HEK293T (cell line): ENCODE measurements around the gene WDR45B.

Source experiments
- BHLHE40 ChIP-seq: fragments of 450-650 bp; IDR thresholded peaks from 2 replicates; pipeline ENCODE4 v1.6.1; 2016; ENCODE audit warnings: mild to moderate bottlenecking, moderate library complexity, borderline replicate concordance
- ELF4 ChIP-seq: fragments of 450-650 bp; IDR thresholded peaks from 2 replicates; pipeline ENCODE4 v1.6.1; 2017; ENCODE audit warnings: antibody characterized with exemption
- FOXA1 ChIP-seq: fragments of 450-650 bp; IDR thresholded peaks from 2 replicates; pipeline ENCODE4 v1.6.1; 2016; ENCODE audit warnings: mild to moderate bottlenecking
- FOXM1 ChIP-seq: fragments of 450-650 bp; IDR thresholded peaks from 2 replicates; pipeline ENCODE4 v1.6.1; 2017; ENCODE audit warnings: mild to moderate bottlenecking, borderline replicate concordance
- LEF1 ChIP-seq: fragments of 450-650 bp; IDR thresholded peaks from 2 replicates; pipeline ENCODE4 v1.6.1; 2017; ENCODE audit warnings: mild to moderate bottlenecking, borderline replicate concordance
- SP1 ChIP-seq: fragments of 450-650 bp; IDR thresholded peaks from 2 replicates; pipeline ENCODE4 v1.6.1; 2017

- TF ChIP-seq FOXA1 (no peak), FOXM1 (no peak), SP1 (no peak), ELF4 (no peak), LEF1 (no peak), BHLHE40 (no peak)
Observed at GRCh38 chr17:82619211-82619610, 29.0 kb downstream of the WDR45B start.
